MM.1S (cell line): Measurements from ENCODE around the gene XRN2.

ENCODE experiments used
- CTCF ChIP-seq: fragments of 300-600 bp; sonication (generic); IDR thresholded peaks from 2 replicates; pipeline ENCODE4 v1.5.1; 2016; ENCODE audit warnings: antibody characterized with exemption, low read length, mixed read lengths
- EZH2 ChIP-seq: fragments of 300-600 bp; sonication (generic); optimal IDR thresholded peaks from 2 replicates; pipeline ENCODE3; 2017; ENCODE audit warnings: low read depth, mild to moderate bottlenecking, antibody characterized with exemption, low read length, mixed read lengths
- EZH2phosphoT487 ChIP-seq: fragments of 300-600 bp; sonication (generic); IDR thresholded peaks from 2 replicates; pipeline ENCODE4 v1.6.1; 2018; ENCODE audit warnings: antibody characterized with exemption, low read length

DNA sequence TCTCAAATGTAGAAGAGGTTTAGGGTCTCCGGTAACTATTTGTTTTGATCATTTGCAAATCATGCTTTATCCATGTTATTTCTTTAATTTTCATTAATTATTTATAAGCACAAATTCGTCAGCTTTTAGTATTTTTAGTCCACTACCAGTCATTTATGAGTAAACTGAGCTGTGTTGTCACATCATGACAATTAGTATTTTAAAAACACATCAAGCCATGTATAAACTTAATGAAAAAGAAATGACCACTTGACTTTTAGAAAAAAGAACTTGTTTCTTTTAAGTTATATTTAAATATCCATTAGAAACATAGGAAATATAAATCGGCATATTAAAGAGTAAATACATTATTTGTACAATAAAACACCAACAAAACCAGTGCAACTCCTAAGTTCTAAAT is 91.4 kb downstream of the XRN2 start:
- TF ChIP-seq CTCF (no peak), EZH2 (no peak), EZH2phosphoT487 (no peak)
